A673 (cell line): ENCODE measurements around the gene C2CD4B. TPM values are rescaled to one million over a fixed set of nuclear protein-coding genes. Genes with fewer than 3 reads are reported as not detected.

Source experiments
- BruUV-seq: library from RNA; stranded (reverse); fragments of 400-500 nt; replicated peaks from 2 replicates; lab custom pipeline; 2021; lab: Mats Ljungman, UMichigan
- CTCF ChIA-PET: fragments of 300-600 bp; sonication (Branson Sonifier 250); formaldehyde crosslinking; loops from one replicate; lab custom pipeline; 2022; ENCODE audit warnings: antibody characterized with exemption; lab: Charles Lee
- POLR2A ChIA-PET: fragments of 300-600 bp; sonication (Branson Sonifier 250); formaldehyde crosslinking; loops from one replicate; lab custom pipeline; 2022; ENCODE audit warnings: antibody characterized with exemption; ENCODE audit not compliant: low non-redundant PET; lab: Charles Lee
- DNase-seq: peaks from one replicate; pipeline ENCODE4 v3.0.0-alpha.2; 2015; ENCODE audit warnings: low spot score
- H3K27ac ChIP-seq: fragments of 200-600 bp; sonication (generic); 2 replicates; pipeline ENCODE4 v1.5.1; 2016; ENCODE audit warnings: mixed run types, low read depth, mild to moderate bottlenecking, mixed read lengths, antibody characterized with exemption, low read length; ENCODE audit not compliant: poor library complexity, severe bottlenecking
- H3K27me3 ChIP-seq: fragments of 200-600 bp; sonication (generic); replicated peaks from 2 replicates; pipeline ENCODE4 v1.6.1; 2017; ENCODE audit warnings: mixed run types, low read depth, mild to moderate bottlenecking, mixed read lengths, antibody characterized with exemption, low read length; ENCODE audit not compliant: insufficient read depth, poor library complexity
- H3K36me3 ChIP-seq: fragments of 200-600 bp; sonication (generic); 2 replicates; pipeline ENCODE4 v1.6.1; 2016; ENCODE audit warnings: mixed run types, mild to moderate bottlenecking, mixed read lengths, antibody characterized with exemption, low read length; ENCODE audit not compliant: insufficient read depth, poor library complexity, severe bottlenecking
- H3K4me1 ChIP-seq: fragments of 200-600 bp; sonication (generic); 2 replicates; pipeline ENCODE4 v1.6.1; 2017; ENCODE audit warnings: mixed run types, mild to moderate bottlenecking, mixed read lengths, antibody characterized with exemption, low read length; ENCODE audit not compliant: insufficient read depth, poor library complexity, severe bottlenecking
- H3K4me3 ChIP-seq: fragments of 200-600 bp; sonication (generic); 2 replicates; pipeline ENCODE4 v1.5.1; 2016; ENCODE audit warnings: low read depth, mixed run types, mild to moderate bottlenecking, mixed read lengths, low read length; ENCODE audit not compliant: poor library complexity, severe bottlenecking
- H3K9me3 ChIP-seq: fragments of 200-600 bp; sonication (generic); 2 replicates; pipeline ENCODE4 v1.6.1; 2016; ENCODE audit warnings: mixed run types, low read depth, mild to moderate bottlenecking, mixed read lengths, antibody characterized with exemption, low read length; ENCODE audit not compliant: poor library complexity, severe bottlenecking
- CTCF ChIP-seq: fragments of 300-800, 200-600 bp; sonication (generic); conservative IDR thresholded peaks from 2 replicates; pipeline ENCODE4 v1.5.1; 2017; ENCODE audit warnings: low read depth, mild to moderate bottlenecking, antibody characterized with exemption, low read length, moderate library complexity, mixed read lengths
- EZH2 ChIP-seq: fragments of 200-600 bp; sonication (generic); IDR thresholded peaks from 2 replicates; pipeline ENCODE4 v1.6.1; 2017; ENCODE audit warnings: borderline replicate concordance, low read depth, mild to moderate bottlenecking, mixed read lengths, antibody characterized with exemption, low read length; ENCODE audit not compliant: poor library complexity, severe bottlenecking
- intact Hi-C: fragments of 100-400 bp; cut with micrococcal nuclease; formaldehyde crosslinking; loops from one replicate; pipeline ENCODE4 v1.10.0; 2022; ENCODE audit not compliant: unreplicated experiment
- total RNA-seq: library from RNA; stranded (reverse); gene quantifications from 2 replicates; pipeline ENCODE4 v1.2.3, GENCODE V29; 2021

The C2CD4B gene
- total RNA-seq, 1 experiment from 2014 or later: 0.54 TPM

- no TSS peak for BruUV-seq
- ChIA-PET POLR2A (no interaction called here), CTCF (no interaction called here)
- no peaks in the 10 kb centered on the region for H3K27me3 ChIP-seq
- peaks cover 13% of the 10 kb centered on the region for H3K4me1 ChIP-seq
- TF ChIP-seq CTCF (no peak), EZH2 (no peak)
- peak; percentile 37 for DNase-seq
- no peak overlapping the region for H3K4me3 ChIP-seq
- no peaks in the 10 kb centered on the region for H3K36me3 ChIP-seq
- intact Hi-C loops: no loop called here
- no peaks in the 10 kb centered on the region for H3K9me3 ChIP-seq
- no peak overlapping the region for H3K27ac ChIP-seq
Measured at GRCh38 chr15:62150445-62150844, 14.6 kb downstream of the C2CD4B start.

GRCh38 chr15:62149729-62150128 is 15.4 kb downstream of the C2CD4B start:
- TF ChIP-seq EZH2 (no peak), CTCF (no peak)
- Histone ChIP-seq H3K4me3 (no peak overlapping the region), H3K9me3 (no peaks in the 10 kb centered on the region), H3K27me3 (no peaks in the 10 kb centered on the region), H3K27ac (no peak overlapping the region), H3K36me3 (no peaks in the 10 kb centered on the region), H3K4me1 (peaks cover 13% of the 10 kb centered on the region)
- POLR2A ChIA-PET: no interaction called here
- BruUV-seq: no TSS peak
- DNase-seq: no peak
- intact Hi-C loops: no loop called here
- CTCF ChIA-PET: no interaction called here

GRCh38 chr15:62147551-62147950 is 17.5 kb downstream of the C2CD4B start:
- Histone ChIP-seq H3K27me3 (no peaks in the 10 kb centered on the region), H3K9me3 (no peaks in the 10 kb centered on the region), H3K27ac (no peak overlapping the region), H3K4me3 (no peak overlapping the region), H3K36me3 (no peaks in the 10 kb centered on the region), H3K4me1 (peaks cover 13% of the 10 kb centered on the region)
- no peak for DNase-seq
- POLR2A ChIA-PET: no interaction called here
- TF ChIP-seq CTCF (no peak), EZH2 (no peak)
- BruUV-seq: no TSS peak
- intact Hi-C loops: no loop called here
- CTCF ChIA-PET: no interaction called here
